GM23248 (cell line): ENCODE data around the gene RPS6KA4. TPM values are rescaled to one million over a fixed set of nuclear protein-coding genes. Genes with fewer than 3 reads are reported as not detected.

Source experiments
- DNase-seq: peaks from one replicate; pipeline ENCODE4 v3.0.0-alpha.2; 2015
- H2AFZ ChIP-seq: fragments of 200-600 bp; sonication (generic); 2 replicates; pipeline ENCODE4 v1.6.1; 2016; ENCODE audit warnings: antibody characterized with exemption
- H3F3A ChIP-seq: fragments of 200-600 bp; sonication (generic); 2 replicates; pipeline ENCODE4 v1.6.1; 2016; ENCODE audit warnings: mild to moderate bottlenecking, antibody characterized with exemption, mixed run types; ENCODE audit not compliant: insufficient read depth
- H3K27ac ChIP-seq: fragments of 200-600 bp; sonication (generic); 2 replicates; pipeline ENCODE4 v1.5.1; 2016; ENCODE audit warnings: mild to moderate bottlenecking
- H3K27me3 ChIP-seq: fragments of 200-600 bp; sonication (generic); replicated peaks from 2 replicates; pipeline ENCODE4 v1.6.1; 2016; ENCODE audit warnings: mild to moderate bottlenecking; ENCODE audit not compliant: insufficient read depth
- H3K36me3 ChIP-seq: fragments of 200-600 bp; sonication (generic); 2 replicates; pipeline ENCODE4 v1.6.1; 2016; ENCODE audit warnings: low read depth, mild to moderate bottlenecking
- H3K4me1 ChIP-seq: fragments of 200-600 bp; sonication (generic); 2 replicates; pipeline ENCODE4 v1.6.1; 2016; ENCODE audit warnings: mild to moderate bottlenecking; ENCODE audit not compliant: insufficient read depth
- H3K4me2 ChIP-seq: fragments of 200-600 bp; sonication (generic); one replicate; pipeline ENCODE4 v1.6.1; 2016; ENCODE audit warnings: mild to moderate bottlenecking; ENCODE audit not compliant: unreplicated experiment
- H3K4me3 ChIP-seq: fragments of 200-600 bp; sonication (generic); 2 replicates; pipeline ENCODE4 v1.5.1; 2016; ENCODE audit warnings: mild to moderate bottlenecking
- H3K79me2 ChIP-seq: fragments of 200-600 bp; sonication (generic); 2 replicates; pipeline ENCODE4 v1.6.1; 2016; ENCODE audit warnings: mild to moderate bottlenecking; ENCODE audit not compliant: insufficient read depth
- H3K9ac ChIP-seq: fragments of 200-600 bp; sonication (generic); 2 replicates; pipeline ENCODE4 v1.6.1; 2016; ENCODE audit warnings: mild to moderate bottlenecking
- H3K9me2 ChIP-seq: fragments of 200-600 bp; sonication (generic); 2 replicates; pipeline ENCODE4 v1.6.1; 2016; ENCODE audit warnings: mixed run types, mild to moderate bottlenecking, moderate library complexity; ENCODE audit not compliant: insufficient read depth
- H3K9me3 ChIP-seq: fragments of 200-600 bp; sonication (generic); one replicate; pipeline ENCODE4 v1.6.1; 2017; ENCODE audit warnings: low read depth
- H4K20me1 ChIP-seq: fragments of 200-600 bp; sonication (generic); 2 replicates; pipeline ENCODE4 v1.6.0; 2016; ENCODE audit not compliant: insufficient read depth
- EZH2 ChIP-seq: fragments of 200-600 bp; sonication (generic); IDR thresholded peaks from 2 replicates; pipeline ENCODE4 v1.6.1; 2018; ENCODE audit warnings: antibody characterized with exemption, mild to moderate bottlenecking; ENCODE audit not compliant: insufficient read depth, poor library complexity, severe bottlenecking
- EZH2phosphoT487 ChIP-seq: fragments of 200-600 bp; sonication (generic); IDR thresholded peaks from 2 replicates; pipeline ENCODE4 v1.6.1; 2018; ENCODE audit warnings: antibody characterized with exemption, moderate library complexity, mild to moderate bottlenecking, low read depth; ENCODE audit not compliant: insufficient read depth
- WGBS, 2 experiments: methylation state at CpG; one replicate each; pipeline ENCODE4 v1.1.6; 2015 to 2017; ENCODE audit warnings: low lambda C conversion rate in 2 of 2, low coverage in 1 of 2; ENCODE audit errors: missing lambda C conversion rate in 2 of 2; 5-methylcytosine and 5-hydroxymethylcytosine counted together
- in situ Hi-C: fragments of 300-500 bp; cut with MboI; formaldehyde crosslinking; loops from 2 replicates; pipeline ENCODE4 v1.15.0; 2020
- polyA plus RNA-seq: library from polyadenylated mRNA; unstranded; fragments of >200 nt; fragmentation: Nextera tagmentation; extraction: Ambion mirVana; gene quantifications from 2 replicates; pipeline ENCODE4 v1.2.1, GENCODE V29; 2016
- total RNA-seq: library from RNA; depleted of rRNA; stranded (reverse); fragments of >200 nt; shearing (Covaris generic); gene quantifications from 2 replicates; pipeline ENCODE4 v1.2.3, GENCODE V29; 2014; rRNA removed

Gene RPS6KA4
- total RNA-seq (61.0 and 81.8 TPM in 2 replicates), polyA plus RNA-seq (12.2 and 13.6 TPM in 2 replicates)

DNA sequence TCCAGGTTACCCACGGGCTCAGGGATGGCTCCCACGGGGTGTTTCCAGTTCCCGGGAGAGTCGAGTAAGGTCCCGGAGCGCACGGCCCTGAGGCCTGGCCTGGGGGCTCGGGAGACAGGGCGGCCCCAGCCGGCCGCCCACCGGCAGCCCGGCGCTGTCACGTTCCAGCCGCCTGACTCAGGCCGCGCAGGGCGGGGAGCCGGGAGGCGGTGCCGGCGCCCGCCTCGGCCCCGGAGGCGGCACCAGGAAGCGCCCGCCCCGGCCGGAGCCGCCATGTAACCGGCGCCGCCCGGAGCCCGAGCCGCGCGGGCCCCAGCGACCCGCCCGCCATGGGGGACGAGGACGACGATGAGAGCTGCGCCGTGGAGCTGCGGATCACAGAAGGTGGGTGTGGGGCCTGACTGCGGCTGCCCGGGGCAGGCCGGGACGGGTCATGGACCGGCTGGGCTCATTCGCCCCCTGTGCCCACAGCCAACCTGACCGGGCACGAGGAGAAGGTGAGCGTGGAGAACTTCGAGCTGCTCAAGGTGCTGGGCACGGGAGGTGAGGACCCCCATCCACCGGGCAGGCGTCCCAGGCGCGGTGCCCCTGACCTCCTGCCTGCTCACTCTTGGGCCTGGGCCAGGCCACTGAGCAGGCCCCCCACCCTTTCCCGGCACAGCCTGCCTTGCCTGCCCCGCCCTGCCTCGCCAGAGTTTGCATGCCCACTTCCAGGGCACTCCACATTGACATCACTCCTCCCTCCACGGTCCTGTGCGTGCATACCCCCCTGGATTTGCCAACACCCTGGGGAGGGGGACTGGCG lies at the start of gene RPS6KA4:
Gene RPS6KA4, plus strand, starts transcription at position 256 of the 805 bp plus-strand sequence. Its CDS starts 74 bp downstream, at position 330.
- Histone ChIP-seq H3F3A (peaks cover 4% of the 10 kb centered on the region; the same call in 1 of the 2 replicates), H3K4me2 (peak within 1 kb of the TSS; percentile 95), H3K36me3 (peaks cover 8% of the 10 kb centered on the region; the same call in 1 of the 2 replicates), H3K9me3 (no peaks in the 10 kb centered on the region), H3K9ac (peak within 1 kb of the TSS; percentile 86), H3K4me3 (peak within 1 kb of the TSS; percentile 88), H3K79me2 (peaks cover 13% of the 10 kb centered on the region), H3K27me3 (no peaks in the 10 kb centered on the region), H2AFZ (peak within 1 kb of the TSS; percentile 83), H3K27ac (peak within 1 kb of the TSS; percentile 68), H3K9me2 (no peaks in the 10 kb centered on the region), H3K4me1 (peaks cover 16% of the 10 kb centered on the region), H4K20me1 (no peaks in the 10 kb centered on the region)
- 1% methylated on average over 64 to 66 of the region's 70 CpGs for WGBS, 2 experiments
- in situ Hi-C loops = no loop called here
- TF ChIP-seq EZH2 = no peak
- no peak for TF ChIP-seq EZH2phosphoT487
- DNase-seq = peak; percentile 92

DNA sequence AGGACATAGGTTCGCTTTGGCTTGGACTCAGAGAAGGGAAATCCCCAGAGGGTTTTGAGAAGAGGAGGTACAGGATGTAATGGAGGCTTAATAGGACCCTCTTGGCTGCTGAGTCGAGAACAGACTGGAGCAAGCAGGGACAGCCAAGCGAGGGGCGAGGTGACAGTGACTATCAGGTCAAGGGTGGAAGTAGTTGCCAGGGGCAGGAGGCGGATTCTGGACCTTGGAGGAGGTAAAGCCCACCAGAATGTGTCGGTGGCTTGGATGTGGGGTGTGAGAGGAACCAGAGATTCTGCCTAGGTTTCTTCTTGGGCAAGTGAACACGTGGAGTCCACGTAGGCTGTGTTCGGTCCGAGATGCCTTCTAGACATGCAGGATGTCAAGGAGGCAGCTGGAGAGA lies 46.0 kb upstream of the RPS6KA4 start:
- Histone ChIP-seq H3F3A (peaks cover 10% of the 10 kb centered on the region), H3K79me2 (peaks cover 66% of the 10 kb centered on the region), H3K9me2 (no peaks in the 10 kb centered on the region), H3K27me3 (no peaks in the 10 kb centered on the region), H3K9me3 (no peaks in the 10 kb centered on the region), H2AFZ (peak overlapping the region; percentile 71), H4K20me1 (no peaks in the 10 kb centered on the region), H3K4me1 (peaks cover 14% of the 10 kb centered on the region; the same call in 1 of the 2 replicates), H3K36me3 (no peaks in the 10 kb centered on the region), H3K4me2 (peak overlapping the region; percentile 52), H3K4me3 (peak overlapping the region; percentile 58; the same call in 1 of the 2 replicates), H3K9ac (peak overlapping the region; percentile 76), H3K27ac (peak overlapping the region; percentile 57)
- no peak for DNase-seq
- TF ChIP-seq EZH2 = no peak
- 89 to 90% methylated on average over 10 of the region's 10 CpGs for WGBS, 2 experiments
- in situ Hi-C loops = no loop called here

DNA sequence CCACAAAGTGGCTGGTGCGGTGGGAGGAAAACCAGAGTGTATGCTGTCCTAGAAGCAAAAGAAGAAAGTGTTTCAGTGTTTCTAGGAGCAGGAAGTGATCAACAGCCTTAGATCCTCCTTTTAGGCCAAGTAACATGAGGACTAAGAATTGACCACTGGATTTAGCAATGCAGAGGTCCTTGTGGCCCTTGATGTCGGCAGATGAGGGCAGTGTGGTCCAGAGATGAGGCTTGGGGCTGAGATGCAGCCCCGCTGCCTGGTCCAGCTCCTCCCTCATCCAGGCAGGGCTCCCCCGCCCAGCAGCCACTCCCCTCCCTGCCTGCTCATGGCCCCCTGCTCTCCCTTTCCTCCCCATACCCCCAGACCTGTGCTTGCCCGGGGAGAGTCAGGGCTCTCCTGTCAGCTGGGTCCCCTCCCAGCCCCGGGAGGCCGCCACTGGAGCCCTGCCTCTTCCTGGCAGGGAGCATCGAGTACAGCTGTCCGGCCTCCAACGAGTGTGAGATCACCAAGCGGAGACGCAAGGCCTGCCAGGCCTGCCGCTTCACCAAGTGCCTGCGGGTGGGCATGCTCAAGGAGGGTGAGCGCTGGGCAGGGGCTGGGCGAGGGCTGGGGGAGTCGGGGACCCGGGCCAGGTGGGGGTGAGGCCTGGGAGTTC lies 45.3 kb upstream of the RPS6KA4 start:
- H4K20me1 ChIP-seq = no peaks in the 10 kb centered on the region
- no peaks in the 10 kb centered on the region for H3K9me3 ChIP-seq
- H3F3A ChIP-seq = peaks cover 10% of the 10 kb centered on the region
- H3K27me3 ChIP-seq = no peaks in the 10 kb centered on the region
- H3K9ac ChIP-seq = peak overlapping the region; percentile 76
- no peaks in the 10 kb centered on the region for H3K9me2 ChIP-seq
- no peaks in the 10 kb centered on the region for H3K36me3 ChIP-seq
- peak overlapping the region; percentile 57 for H3K27ac ChIP-seq
- H3K4me2 ChIP-seq = peak overlapping the region; percentile 52
- in situ Hi-C loops = no loop called here
- WGBS, 2 experiments = 12 to 20% methylated on average over 14 to 15 of the region's 18 CpGs
- peaks cover 71% of the 10 kb centered on the region for H3K79me2 ChIP-seq
- TF ChIP-seq EZH2phosphoT487 = no peak
- no peak for TF ChIP-seq EZH2
- peak; percentile 90 for DNase-seq
- H2AFZ ChIP-seq = peak overlapping the region; percentile 71
- peaks cover 14% of the 10 kb centered on the region; the same call in 1 of the 2 replicates for H3K4me1 ChIP-seq
- H3K4me3 ChIP-seq = peak overlapping the region; percentile 58

DNA sequence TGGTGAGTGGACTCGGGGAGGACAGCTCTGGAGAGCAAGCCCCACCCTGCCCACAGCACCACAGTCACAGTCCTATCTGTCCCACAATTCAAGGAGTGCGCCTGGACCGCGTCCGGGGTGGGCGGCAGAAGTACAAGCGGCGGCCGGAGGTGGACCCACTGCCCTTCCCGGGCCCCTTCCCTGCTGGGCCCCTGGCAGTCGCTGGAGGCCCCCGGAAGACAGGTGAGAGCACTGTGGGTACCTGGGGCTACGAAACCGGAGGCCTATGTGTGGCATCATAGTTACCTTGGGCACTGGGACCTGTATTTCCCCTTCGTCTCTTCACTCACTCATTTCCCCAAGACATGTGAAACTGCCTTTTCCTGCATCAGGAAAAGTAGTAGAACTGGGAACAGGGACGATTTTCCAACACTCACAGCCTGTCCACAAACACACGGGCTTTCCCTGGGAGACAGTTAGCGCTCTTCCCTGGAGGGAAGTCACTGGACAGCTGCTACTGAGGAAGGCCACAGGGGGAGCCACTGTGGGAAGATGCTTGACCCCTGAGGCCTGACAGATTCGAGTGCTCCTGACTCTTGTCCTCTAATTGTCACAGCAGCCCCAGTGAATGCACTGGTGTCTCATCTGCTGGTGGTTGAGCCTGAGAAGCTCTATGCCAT lies 44.7 kb upstream of the RPS6KA4 start:
- peak overlapping the region; percentile 57 for H3K27ac ChIP-seq

More for the DNA sequence above, 44.7 kb upstream of the RPS6KA4 start:
- Histone ChIP-seq H3K27me3 (no peaks in the 10 kb centered on the region), H3K36me3 (no peaks in the 10 kb centered on the region), H3K4me2 (peak overlapping the region; percentile 52), H3K9ac (peak overlapping the region; percentile 76), H3K9me3 (no peaks in the 10 kb centered on the region), H3K4me1 (peaks cover 19% of the 10 kb centered on the region), H3K4me3 (peak overlapping the region; percentile 58), H3K79me2 (peaks cover 75% of the 10 kb centered on the region), H3K9me2 (no peaks in the 10 kb centered on the region), H4K20me1 (no peaks in the 10 kb centered on the region), H2AFZ (peak overlapping the region; percentile 71), H3F3A (peaks cover 10% of the 10 kb centered on the region)
- DNase-seq = peak; percentile 52
- in situ Hi-C loops = no loop called here
- TF ChIP-seq EZH2 = no peak
- no peak for TF ChIP-seq EZH2phosphoT487
- WGBS, 2 experiments = 47 to 56% methylated on average over 17 to 19 of the region's 19 CpGs
